22Rv1 (cell line): ENCODE results near the gene LMO7.
"Not testable (repeated sequence)": the region's sequence is repeated elsewhere in the genome, so short reads cannot be mapped to it uniquely, and the experiment has no call there.

Experiments
- H3K27ac ChIP-seq: fragments of 450-650 bp; 2 replicates; pipeline ENCODE4 v1.5.1; 2017
- ZFX ChIP-seq: fragments of 450-650 bp; IDR thresholded peaks from 2 replicates; pipeline ENCODE4 v1.6.1; 2017; ENCODE audit warnings: antibody characterized with exemption, borderline replicate concordance
- TF ChIP-seq, protein P1 (sequence below): fragments of 450-650 bp; IDR thresholded peaks from 2 replicates; pipeline ENCODE4 v1.5.1; 2017; ENCODE audit warnings: mild to moderate bottlenecking

LMO7 gene

DNA sequence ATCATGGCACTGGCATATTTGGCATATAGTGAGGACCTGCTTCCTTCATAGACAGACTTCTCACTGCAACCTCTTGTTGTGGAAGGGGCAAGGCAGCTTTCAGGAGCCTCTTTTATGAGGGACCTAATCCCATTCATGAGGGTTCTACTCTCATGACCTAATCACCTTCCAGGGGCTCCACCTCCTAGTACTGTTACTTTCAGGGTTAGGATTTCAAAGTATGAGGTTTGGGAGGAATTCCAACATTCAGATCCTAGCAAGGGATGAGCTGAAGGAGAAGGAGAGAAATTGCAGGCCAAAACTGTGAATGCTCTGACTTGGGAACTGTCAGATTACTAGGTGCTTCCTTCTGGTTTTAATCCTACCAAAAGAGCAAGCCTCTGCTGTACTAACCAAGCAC lies 87.8 kb downstream of the LMO7 start:
- TF ChIP-seq ZFX, result no peak
- TF ChIP-seq, protein P1, sequence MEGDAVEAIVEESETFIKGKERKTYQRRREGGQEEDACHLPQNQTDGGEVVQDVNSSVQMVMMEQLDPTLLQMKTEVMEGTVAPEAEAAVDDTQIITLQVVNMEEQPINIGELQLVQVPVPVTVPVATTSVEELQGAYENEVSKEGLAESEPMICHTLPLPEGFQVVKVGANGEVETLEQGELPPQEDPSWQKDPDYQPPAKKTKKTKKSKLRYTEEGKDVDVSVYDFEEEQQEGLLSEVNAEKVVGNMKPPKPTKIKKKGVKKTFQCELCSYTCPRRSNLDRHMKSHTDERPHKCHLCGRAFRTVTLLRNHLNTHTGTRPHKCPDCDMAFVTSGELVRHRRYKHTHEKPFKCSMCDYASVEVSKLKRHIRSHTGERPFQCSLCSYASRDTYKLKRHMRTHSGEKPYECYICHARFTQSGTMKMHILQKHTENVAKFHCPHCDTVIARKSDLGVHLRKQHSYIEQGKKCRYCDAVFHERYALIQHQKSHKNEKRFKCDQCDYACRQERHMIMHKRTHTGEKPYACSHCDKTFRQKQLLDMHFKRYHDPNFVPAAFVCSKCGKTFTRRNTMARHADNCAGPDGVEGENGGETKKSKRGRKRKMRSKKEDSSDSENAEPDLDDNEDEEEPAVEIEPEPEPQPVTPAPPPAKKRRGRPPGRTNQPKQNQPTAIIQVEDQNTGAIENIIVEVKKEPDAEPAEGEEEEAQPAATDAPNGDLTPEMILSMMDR, result no peak

DNA sequence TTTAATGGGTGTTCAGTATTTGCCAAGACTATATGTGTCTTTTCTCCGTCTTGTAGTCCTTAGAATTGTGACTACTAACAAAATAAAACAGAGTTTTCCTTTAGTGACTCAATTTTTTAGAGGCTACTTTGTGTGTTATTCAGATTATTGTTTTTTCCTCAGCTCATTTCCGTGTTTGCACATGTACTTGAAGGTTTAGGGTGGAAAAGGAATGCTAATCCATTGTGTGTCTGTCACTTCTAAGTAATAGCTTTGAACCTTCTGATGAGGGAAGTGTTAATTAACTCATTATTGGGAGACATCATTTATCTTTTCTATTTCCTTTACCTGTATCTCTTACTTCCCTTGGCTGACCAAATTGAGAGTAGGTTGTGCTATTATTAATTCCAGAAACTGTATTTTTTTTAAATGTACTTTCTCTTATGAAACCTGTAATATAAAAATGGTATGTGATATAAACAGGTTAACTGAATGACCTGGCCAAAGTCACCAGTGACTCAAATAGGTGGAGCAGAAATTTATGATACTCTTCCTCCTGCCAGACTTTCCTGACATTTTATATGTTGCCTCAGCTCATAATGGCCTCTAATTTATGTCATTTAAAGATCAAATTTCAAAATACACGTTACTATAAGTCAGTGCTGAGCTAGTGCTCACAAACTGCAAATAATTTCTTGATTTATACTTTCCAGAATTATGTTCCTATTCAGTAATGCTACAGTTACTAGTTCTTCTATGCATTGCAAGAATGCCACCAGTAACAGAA lies 88.8 kb downstream of the LMO7 start:
- no peak overlapping the region for H3K27ac ChIP-seq

More for the DNA sequence above, 87.8 kb downstream of the LMO7 start:
- no peak overlapping the region for H3K27ac ChIP-seq

DNA sequence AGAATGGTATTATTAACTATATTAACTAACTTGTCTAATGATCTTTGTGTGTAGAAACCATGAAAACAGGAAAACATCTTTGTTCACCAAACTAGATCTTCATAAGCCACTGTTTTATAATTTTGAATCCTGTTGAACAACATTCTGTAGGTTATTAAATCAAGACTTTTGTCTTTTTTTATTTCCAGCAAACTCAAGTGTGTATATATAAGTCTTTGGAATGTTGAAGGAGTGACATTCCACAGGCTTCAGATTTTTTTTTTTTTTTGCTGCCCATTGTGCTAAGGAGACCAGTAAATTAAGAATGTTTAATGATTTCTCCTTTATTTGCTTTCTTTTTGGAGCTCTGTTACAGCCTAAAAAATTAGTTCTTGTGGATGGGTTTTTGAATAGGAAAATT lies 89.6 kb downstream of the LMO7 start:
- TF ChIP-seq ZFX, result no peak
- TF ChIP-seq, protein P1, result no peak
- no peak overlapping the region for H3K27ac ChIP-seq

More for the DNA sequence above, 88.8 kb downstream of the LMO7 start:
- no peak for TF ChIP-seq ZFX
- TF ChIP-seq, protein P1, result no peak

DNA sequence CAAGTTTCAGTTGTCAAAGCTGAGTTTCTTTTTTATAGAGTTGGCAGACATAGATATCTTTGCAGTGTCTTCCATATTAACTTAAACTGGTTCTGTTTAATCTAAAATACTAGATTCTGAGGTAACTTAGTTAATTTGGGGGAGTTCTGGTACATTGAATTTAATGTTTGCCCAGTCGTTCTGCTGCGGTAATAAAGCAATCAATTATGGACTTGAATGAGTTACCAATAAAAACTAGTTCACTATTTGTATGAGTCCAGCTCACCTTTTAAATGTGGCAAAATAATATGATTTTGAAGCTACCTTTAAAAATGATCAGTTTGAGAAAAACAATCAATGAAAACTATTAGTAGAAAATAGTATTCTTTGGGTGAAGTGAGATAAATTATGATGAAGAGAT lies 90.2 kb downstream of the LMO7 start:
- no peak overlapping the region for H3K27ac ChIP-seq

DNA sequence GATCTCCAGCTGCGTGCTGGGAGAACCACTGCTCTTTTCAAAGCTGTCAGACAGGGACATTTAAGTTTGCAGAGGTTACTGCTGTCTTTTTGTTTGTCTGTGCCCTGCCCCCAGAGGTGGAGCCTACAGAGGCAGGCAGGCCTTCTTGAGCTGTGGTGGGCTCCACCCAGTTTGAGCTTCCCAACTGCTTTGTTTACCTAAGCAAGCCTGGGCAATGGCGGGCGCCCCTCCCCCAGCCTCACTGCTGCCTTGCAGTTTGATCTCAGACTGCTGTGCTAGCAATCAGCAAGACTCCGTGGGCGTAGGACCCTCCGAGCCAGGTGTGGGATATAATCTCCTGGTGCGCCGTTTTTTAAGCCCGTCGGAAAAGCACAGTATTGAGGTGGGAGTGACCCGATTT lies 97.0 kb downstream of the LMO7 start:
- not testable (repeated sequence) for H3K27ac ChIP-seq

More for the DNA sequence above, 90.2 kb downstream of the LMO7 start:
- TF ChIP-seq, protein P1, result no peak
- no peak for TF ChIP-seq ZFX

DNA sequence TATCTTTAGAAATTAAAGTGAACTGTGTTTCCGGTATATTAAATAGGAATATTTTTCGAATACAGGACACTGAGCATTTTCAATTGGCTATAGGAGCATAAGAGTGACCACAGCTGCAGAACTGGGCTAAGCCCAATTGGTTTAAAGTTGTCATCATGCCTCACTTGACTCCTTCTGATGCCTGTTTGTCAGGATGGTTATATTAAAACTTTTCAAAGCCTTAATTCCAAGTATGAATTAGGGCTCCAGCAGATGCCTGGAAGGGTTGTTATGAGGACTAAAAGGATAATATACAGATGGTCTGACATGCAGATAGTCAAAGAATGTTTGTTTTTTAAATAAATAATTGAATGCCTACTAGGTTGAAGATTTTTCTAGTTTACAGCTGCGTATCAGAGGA lies 100.0 kb downstream of the LMO7 start:
- TF ChIP-seq ZFX, result no peak
- TF ChIP-seq, protein P1, result no peak

DNA sequence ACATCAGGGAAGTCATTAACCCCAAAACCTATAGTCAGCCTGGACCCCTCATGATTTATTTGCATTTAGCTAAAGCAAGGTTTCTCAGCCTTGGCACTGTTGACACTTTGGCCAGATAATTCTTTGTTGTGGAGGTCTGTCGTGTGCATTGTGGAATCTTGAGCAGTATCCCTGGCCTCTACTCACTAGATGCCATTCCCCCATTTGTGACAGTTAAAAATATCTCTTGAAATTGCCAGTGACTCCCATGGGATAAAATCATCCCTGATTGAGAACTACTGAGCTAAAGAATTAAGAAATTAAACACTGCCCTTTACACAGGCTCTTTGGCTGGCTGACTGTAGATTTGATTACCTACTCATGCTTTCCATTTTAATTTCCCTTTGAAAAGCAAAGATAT lies 102.7 kb downstream of the LMO7 start:
- TF ChIP-seq, protein P1, result no peak
- no peak for TF ChIP-seq ZFX
- H3K27ac ChIP-seq, result no peak overlapping the region

More for the DNA sequence above, 100.0 kb downstream of the LMO7 start:
- H3K27ac ChIP-seq, result no peak overlapping the region
